ENCODE results near the gene HIPK3.
"Not testable (repeated sequence)": the region's sequence is repeated elsewhere in the genome, so short reads cannot be mapped to it uniquely, and the experiment has no call there.

HIPK3 gene

GRCh38 chr11:33258631-33259205 lies 1.5 kb downstream of the HIPK3 start:
- Histone ChIP-seq H3K9me3 (ENCODE audit: insufficient read depth, low read depth, low read length) (no peaks in the 10 kb centered on the region), H4K20me1 (ENCODE audit: insufficient read depth, low read length, poor library complexity, severe bottlenecking) (peaks cover 34% of the 10 kb centered on the region), H3K4me1 (ENCODE audit: insufficient read depth, low read length, poor library complexity, severe bottlenecking) (peaks cover 40% of the 10 kb centered on the region), H3F3A (ENCODE audit: low read depth) (no peaks in the 10 kb centered on the region), H3K4me3 (ENCODE audit: low read length, poor library complexity, severe bottlenecking) (peak overlapping the region; percentile 91), H2AFZ (ENCODE audit: low read length) (peak overlapping the region; percentile 6; the same call in 1 of the 2 replicates), H3K79me2 (ENCODE audit: insufficient read depth, low read length) (peaks cover 62% of the 10 kb centered on the region), H3K9ac (ENCODE audit: low read depth, low read length, poor library complexity, severe bottlenecking) (peak overlapping the region; percentile 99), H3K36me3 (ENCODE audit: insufficient read depth, low read length) (no peaks in the 10 kb centered on the region), H3K27me3 (ENCODE audit: insufficient read depth, low read length, poor library complexity, severe bottlenecking) (no peaks in the 10 kb centered on the region), H3K4me2 (ENCODE audit: low read depth, low read length, poor library complexity, severe bottlenecking) (peak overlapping the region; percentile 86), H3K9me2 (replicated peaks; ENCODE audit: low read depth, low read length) (no peaks in the 10 kb centered on the region)
- no peak for TF ChIP-seq EZH2phosphoT487 (IDR thresholded peaks at IDR 0.05; ENCODE audit: borderline replicate concordance)

DNA sequence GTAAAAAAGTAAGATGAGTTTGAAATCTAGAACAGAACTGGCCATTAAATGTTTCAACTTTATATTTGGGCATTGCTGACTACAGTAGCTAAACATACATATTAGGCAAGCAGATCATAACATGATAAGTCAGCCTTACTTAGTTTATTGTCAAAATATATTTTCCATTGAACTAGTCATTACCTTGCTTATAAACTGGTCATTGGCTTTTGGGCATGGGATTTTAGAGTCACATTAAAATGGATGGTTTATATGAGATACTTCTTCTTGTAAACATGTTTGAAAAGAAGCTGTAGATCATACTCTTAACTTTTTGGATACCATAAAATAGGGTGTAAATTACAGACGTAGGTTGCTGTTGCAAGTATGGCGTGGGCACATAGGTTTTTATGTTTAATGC lies 2.7 kb downstream of the HIPK3 start:
- H3K9ac ChIP-seq (ENCODE audit: low read depth, low read length, poor library complexity, severe bottlenecking) = peak overlapping the region; percentile 99
- H3K4me1 ChIP-seq (ENCODE audit: insufficient read depth, low read length, poor library complexity, severe bottlenecking) = peaks cover 52% of the 10 kb centered on the region
- no peak overlapping the region for H2AFZ ChIP-seq (ENCODE audit: low read length)
- no peaks in the 10 kb centered on the region for H3K9me2 ChIP-seq (replicated peaks; ENCODE audit: low read depth, low read length)
- peaks cover 74% of the 10 kb centered on the region for H3K79me2 ChIP-seq (ENCODE audit: insufficient read depth, low read length)
- H3K36me3 ChIP-seq (ENCODE audit: insufficient read depth, low read length) = no peaks in the 10 kb centered on the region
- TF ChIP-seq EZH2phosphoT487 (IDR thresholded peaks at IDR 0.05; ENCODE audit: borderline replicate concordance) = no peak
- TF ChIP-seq, protein P1, sequence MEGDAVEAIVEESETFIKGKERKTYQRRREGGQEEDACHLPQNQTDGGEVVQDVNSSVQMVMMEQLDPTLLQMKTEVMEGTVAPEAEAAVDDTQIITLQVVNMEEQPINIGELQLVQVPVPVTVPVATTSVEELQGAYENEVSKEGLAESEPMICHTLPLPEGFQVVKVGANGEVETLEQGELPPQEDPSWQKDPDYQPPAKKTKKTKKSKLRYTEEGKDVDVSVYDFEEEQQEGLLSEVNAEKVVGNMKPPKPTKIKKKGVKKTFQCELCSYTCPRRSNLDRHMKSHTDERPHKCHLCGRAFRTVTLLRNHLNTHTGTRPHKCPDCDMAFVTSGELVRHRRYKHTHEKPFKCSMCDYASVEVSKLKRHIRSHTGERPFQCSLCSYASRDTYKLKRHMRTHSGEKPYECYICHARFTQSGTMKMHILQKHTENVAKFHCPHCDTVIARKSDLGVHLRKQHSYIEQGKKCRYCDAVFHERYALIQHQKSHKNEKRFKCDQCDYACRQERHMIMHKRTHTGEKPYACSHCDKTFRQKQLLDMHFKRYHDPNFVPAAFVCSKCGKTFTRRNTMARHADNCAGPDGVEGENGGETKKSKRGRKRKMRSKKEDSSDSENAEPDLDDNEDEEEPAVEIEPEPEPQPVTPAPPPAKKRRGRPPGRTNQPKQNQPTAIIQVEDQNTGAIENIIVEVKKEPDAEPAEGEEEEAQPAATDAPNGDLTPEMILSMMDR (conservative IDR thresholded peaks at IDR 0.05; ENCODE audit: low read length) = no peak
- H4K20me1 ChIP-seq (ENCODE audit: insufficient read depth, low read length, poor library complexity, severe bottlenecking) = peaks cover 46% of the 10 kb centered on the region
- no peaks in the 10 kb centered on the region for H3K27me3 ChIP-seq (ENCODE audit: insufficient read depth, low read length, poor library complexity, severe bottlenecking)
- H3K4me3 ChIP-seq (ENCODE audit: low read length, poor library complexity, severe bottlenecking) = peak overlapping the region; percentile 91
- no peaks in the 10 kb centered on the region for H3K9me3 ChIP-seq (ENCODE audit: insufficient read depth, low read depth, low read length)
- peak overlapping the region; percentile 86 for H3K4me2 ChIP-seq (ENCODE audit: low read depth, low read length, poor library complexity, severe bottlenecking)
- H3F3A ChIP-seq (ENCODE audit: low read depth) = no peaks in the 10 kb centered on the region

DNA sequence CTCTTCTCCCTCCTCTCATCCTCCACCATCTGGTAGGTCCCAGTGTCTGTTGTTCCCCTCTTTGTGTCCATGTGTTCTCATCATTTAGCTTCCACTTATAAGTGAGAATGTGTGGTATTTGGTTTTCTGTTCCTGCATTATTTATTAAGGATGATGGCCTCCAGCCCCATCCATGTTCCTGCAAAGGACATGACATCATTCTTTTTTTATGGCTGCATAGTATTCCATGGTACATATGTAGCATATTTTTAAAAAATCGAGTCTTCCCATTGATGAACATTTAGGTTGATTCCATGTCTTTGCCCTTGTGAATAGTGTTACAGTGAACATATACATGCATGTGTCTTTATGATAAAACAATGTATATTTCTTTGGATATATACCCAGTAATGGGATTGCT lies 4.2 kb downstream of the HIPK3 start:
- H3K9me2 ChIP-seq (replicated peaks; ENCODE audit: low read depth, low read length); H3K36me3 ChIP-seq (ENCODE audit: insufficient read depth, low read length); H2AFZ ChIP-seq (ENCODE audit: low read length); H3K9ac ChIP-seq (ENCODE audit: low read depth, low read length, poor library complexity, severe bottlenecking); H3K27me3 ChIP-seq (ENCODE audit: insufficient read depth, low read length, poor library complexity, severe bottlenecking); H3F3A ChIP-seq (ENCODE audit: low read depth); H3K9me3 ChIP-seq (ENCODE audit: insufficient read depth, low read depth, low read length): not testable (repeated sequence)
- Histone ChIP-seq H3K4me2 (ENCODE audit: low read depth, low read length, poor library complexity, severe bottlenecking) (peak overlapping the region; percentile 66), H3K79me2 (ENCODE audit: insufficient read depth, low read length) (peaks cover 88% of the 10 kb centered on the region), H3K4me3 (ENCODE audit: low read length, poor library complexity, severe bottlenecking) (peak overlapping the region; percentile 54), H3K4me1 (ENCODE audit: insufficient read depth, low read length, poor library complexity, severe bottlenecking) (peaks cover 51% of the 10 kb centered on the region), H4K20me1 (ENCODE audit: insufficient read depth, low read length, poor library complexity, severe bottlenecking) (peaks cover 49% of the 10 kb centered on the region)

GRCh38 chr11:33262011-33262645 lies 4.9 kb downstream of the HIPK3 start:
- peaks cover 54% of the 10 kb centered on the region for H4K20me1 ChIP-seq (ENCODE audit: insufficient read depth, low read length, poor library complexity, severe bottlenecking)
- H3F3A ChIP-seq (ENCODE audit: low read depth) = no peaks in the 10 kb centered on the region
- H3K4me2 ChIP-seq (ENCODE audit: low read depth, low read length, poor library complexity, severe bottlenecking) = peak overlapping the region; percentile 66
- peak overlapping the region; percentile 23 for H3K9ac ChIP-seq (ENCODE audit: low read depth, low read length, poor library complexity, severe bottlenecking)
- no peaks in the 10 kb centered on the region for H3K27me3 ChIP-seq (ENCODE audit: insufficient read depth, low read length, poor library complexity, severe bottlenecking)
- peak overlapping the region; percentile 54 for H3K4me3 ChIP-seq (ENCODE audit: low read length, poor library complexity, severe bottlenecking)
- no peak overlapping the region for H2AFZ ChIP-seq (ENCODE audit: low read length)
- no peak for TF ChIP-seq EZH2phosphoT487 (IDR thresholded peaks at IDR 0.05; ENCODE audit: borderline replicate concordance)
- TF ChIP-seq, protein P1 (conservative IDR thresholded peaks at IDR 0.05; ENCODE audit: low read length) = no peak
- H3K9me2 ChIP-seq (replicated peaks; ENCODE audit: low read depth, low read length) = no peaks in the 10 kb centered on the region
- peaks cover 96% of the 10 kb centered on the region for H3K79me2 ChIP-seq (ENCODE audit: insufficient read depth, low read length)
- H3K4me1 ChIP-seq (ENCODE audit: insufficient read depth, low read length, poor library complexity, severe bottlenecking) = peaks cover 53% of the 10 kb centered on the region
- H3K36me3 ChIP-seq (ENCODE audit: insufficient read depth, low read length) = no peaks in the 10 kb centered on the region
- no peaks in the 10 kb centered on the region for H3K9me3 ChIP-seq (ENCODE audit: insufficient read depth, low read depth, low read length)

Data from Loucy (cell line).